Karpas-422 (cell line): ENCODE results near the gene BNIPL. TPM values are rescaled to one million over a fixed set of nuclear protein-coding genes. Genes with fewer than 3 reads are reported as not detected.

Experiments used
- DNase-seq: peaks from one replicate; pipeline ENCODE4 v3.0.0-alpha.2; 2015
- H2AFZ ChIP-seq: fragments of 200-600 bp; sonication (generic); 2 replicates; pipeline ENCODE4 v1.6.1; 2014; ENCODE audit warnings: antibody characterized with exemption, low read length, mixed read lengths
- H3K27ac ChIP-seq: fragments of 200-600 bp; sonication (generic); 2 replicates; pipeline ENCODE4 v1.5.1; 2014; ENCODE audit warnings: mild to moderate bottlenecking, low read length, moderate library complexity
- H3K27me3 ChIP-seq: fragments of 200-600 bp; sonication (generic); 2 replicates; pipeline ENCODE4 v1.6.1; 2014; ENCODE audit warnings: low read length, mixed read lengths
- H3K36me3 ChIP-seq: fragments of 200-600 bp; sonication (generic); 2 replicates; pipeline ENCODE4 v1.6.1; 2014; ENCODE audit warnings: low read length, mixed read lengths; ENCODE audit not compliant: insufficient read depth
- H3K4me1 ChIP-seq: fragments of 200-600 bp; sonication (generic); 2 replicates; pipeline ENCODE4 v1.6.1; 2014; ENCODE audit warnings: mild to moderate bottlenecking, low read length, mixed read lengths
- H3K4me2 ChIP-seq: fragments of 200-600 bp; sonication (generic); 2 replicates; pipeline ENCODE4 v1.6.1; 2014; ENCODE audit warnings: low read length, low read depth, mild to moderate bottlenecking; ENCODE audit not compliant: poor library complexity, severe bottlenecking
- H3K4me3 ChIP-seq: fragments of 200-600 bp; sonication (generic); 2 replicates; pipeline ENCODE4 v1.5.1; 2014; ENCODE audit warnings: mild to moderate bottlenecking, antibody characterized with exemption, low read length, mixed read lengths
- H3K79me2 ChIP-seq: fragments of 200-600 bp; sonication (generic); 2 replicates; pipeline ENCODE4 v1.6.1; 2014; ENCODE audit warnings: mild to moderate bottlenecking, low read length, mixed read lengths
- H3K9ac ChIP-seq: fragments of 200-600 bp; sonication (generic); 2 replicates; pipeline ENCODE4 v1.6.0; 2014; ENCODE audit warnings: low read length
- H3K9me2 ChIP-seq: fragments of 200-600 bp; sonication (generic), shearing (Covaris generic); replicated peaks from 2 replicates; pipeline ENCODE4 v1.6.0; 2014; ENCODE audit warnings: mild to moderate bottlenecking, low read length, moderate library complexity; ENCODE audit not compliant: insufficient read depth
- H3K9me3 ChIP-seq: fragments of 300-700, 200-600 bp; sonication (generic); 2 replicates; pipeline ENCODE4 v1.6.1; 2014; ENCODE audit warnings: low read length, mixed read lengths
- H4K20me1 ChIP-seq: fragments of 200-600 bp; sonication (generic); 2 replicates; pipeline ENCODE4 v1.6.1; 2014; ENCODE audit warnings: mild to moderate bottlenecking, antibody characterized with exemption, low read length, low read depth; ENCODE audit not compliant: insufficient read depth
- total RNA-seq: library from RNA; depleted of rRNA; stranded (reverse); fragments of >200 nt; shearing (Covaris generic); gene quantifications from 2 replicates; pipeline ENCODE4 v1.2.3, GENCODE V29; 2014; ENCODE audit warnings: low replicate concordance

The BNIPL gene
- total RNA-seq, 1 experiment from 2014 or later: 0.63 TPM

GRCh38 chr1:151012684-151013471 is 23.5 kb upstream of the BNIPL start:
- Histone ChIP-seq H4K20me1 (no peaks in the 10 kb centered on the region), H3K27ac (no peak overlapping the region), H2AFZ (no peak overlapping the region), H3K9me2 (no peaks in the 10 kb centered on the region), H3K9ac (no peak overlapping the region), H3K27me3 (no peaks in the 10 kb centered on the region), H3K4me3 (no peak overlapping the region), H3K79me2 (peaks cover 65% of the 10 kb centered on the region), H3K4me1 (peaks cover 25% of the 10 kb centered on the region), H3K4me2 (no peak overlapping the region), H3K9me3 (no peaks in the 10 kb centered on the region), H3K36me3 (no peaks in the 10 kb centered on the region)
- DNase-seq: no peak

- no peak overlapping the region for H3K27ac ChIP-seq
- H3K4me1 ChIP-seq: peaks cover 23% of the 10 kb centered on the region
- no peaks in the 10 kb centered on the region for H4K20me1 ChIP-seq
- DNase-seq: no peak
- peaks cover 63% of the 10 kb centered on the region for H3K79me2 ChIP-seq
- no peak overlapping the region for H3K4me2 ChIP-seq
- no peaks in the 10 kb centered on the region for H3K9me3 ChIP-seq
- H2AFZ ChIP-seq: no peak overlapping the region
- no peaks in the 10 kb centered on the region for H3K9me2 ChIP-seq
- no peaks in the 10 kb centered on the region for H3K27me3 ChIP-seq
- H3K9ac ChIP-seq: no peak overlapping the region
- H3K36me3 ChIP-seq: no peaks in the 10 kb centered on the region
- H3K4me3 ChIP-seq: no peak overlapping the region
Observed at GRCh38 chr1:151013518-151013917, 22.9 kb upstream of the BNIPL start.

DNA sequence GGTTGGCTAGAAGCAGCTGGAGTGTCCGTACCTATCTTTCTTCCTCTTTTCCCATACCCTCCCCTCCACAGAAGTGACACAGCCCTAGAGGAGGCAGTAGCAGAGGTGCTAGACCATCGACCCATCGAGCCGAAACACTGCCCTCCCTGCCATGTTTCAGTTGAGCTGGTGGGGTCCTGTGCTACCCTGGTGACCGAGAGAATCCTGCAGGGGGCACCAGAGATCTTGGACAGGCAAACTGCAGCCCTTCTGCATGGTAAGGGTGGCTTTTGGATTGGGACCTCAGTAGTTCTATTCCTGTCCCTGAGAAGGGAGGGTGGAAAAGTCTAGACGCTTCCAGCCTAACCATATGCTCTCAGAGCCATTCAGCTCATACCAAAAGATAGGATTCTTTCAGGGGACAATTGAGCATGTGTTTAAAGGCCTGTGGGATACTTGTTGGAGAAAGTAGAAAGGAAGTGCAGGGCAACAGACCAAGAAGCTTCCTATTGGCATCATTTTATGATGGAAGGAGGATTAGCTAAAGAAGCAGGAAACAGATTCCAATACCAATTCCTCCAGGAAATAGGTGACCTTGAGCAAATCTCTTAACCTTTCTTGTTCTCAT is 11.7 kb upstream of the BNIPL start:
- Histone ChIP-seq H3K4me2 (no peak overlapping the region), H2AFZ (no peak overlapping the region), H3K9me3 (no peaks in the 10 kb centered on the region), H3K36me3 (peaks cover 13% of the 10 kb centered on the region; the same call in 1 of the 2 replicates), H3K9ac (no peak overlapping the region), H3K4me3 (no peak overlapping the region), H3K79me2 (no peaks in the 10 kb centered on the region), H3K27me3 (no peaks in the 10 kb centered on the region), H3K27ac (no peak overlapping the region), H3K9me2 (no peaks in the 10 kb centered on the region), H3K4me1 (no peaks in the 10 kb centered on the region), H4K20me1 (no peaks in the 10 kb centered on the region)
- peak; percentile 92 for DNase-seq

- peaks cover 16% of the 10 kb centered on the region for H3K36me3 ChIP-seq
- no peak overlapping the region for H3K9ac ChIP-seq
- no peak overlapping the region for H2AFZ ChIP-seq
- no peak overlapping the region for H3K4me3 ChIP-seq
- no peak overlapping the region for H3K27ac ChIP-seq
- no peaks in the 10 kb centered on the region for H4K20me1 ChIP-seq
- H3K9me2 ChIP-seq: no peaks in the 10 kb centered on the region
- H3K9me3 ChIP-seq: no peaks in the 10 kb centered on the region
- no peak overlapping the region for H3K4me2 ChIP-seq
- H3K4me1 ChIP-seq: no peaks in the 10 kb centered on the region
- H3K79me2 ChIP-seq: no peaks in the 10 kb centered on the region
- DNase-seq: no peak
- no peaks in the 10 kb centered on the region for H3K27me3 ChIP-seq
Observed at GRCh38 chr1:151026460-151026859, 9.9 kb upstream of the BNIPL start.

DNA sequence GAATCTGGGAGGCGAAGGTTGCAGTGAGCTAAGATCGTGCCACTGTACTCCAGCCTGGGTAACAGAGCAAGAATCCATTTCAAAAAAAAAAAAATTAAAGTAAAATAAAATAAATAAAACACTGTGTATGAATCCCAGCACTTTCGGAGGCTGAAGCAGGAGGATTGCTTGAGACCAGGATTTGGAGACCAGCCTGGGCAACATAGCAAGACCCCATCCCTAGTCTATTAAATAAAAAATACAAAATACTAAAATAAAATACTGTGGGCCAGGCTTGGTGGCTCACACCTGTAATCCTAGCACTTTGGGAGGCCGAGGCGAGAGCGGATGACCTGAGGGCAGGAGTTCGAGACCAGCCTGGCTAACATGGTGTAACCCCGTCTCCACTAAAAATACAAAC is 4.2 kb upstream of the BNIPL start:
- Histone ChIP-seq H3K9ac (no peak overlapping the region), H4K20me1 (no peaks in the 10 kb centered on the region), H3K27ac (no peak overlapping the region), H3K4me2 (no peak overlapping the region), H3K9me2 (no peaks in the 10 kb centered on the region), H3K4me3 (no peak overlapping the region), H3K27me3 (no peaks in the 10 kb centered on the region), H2AFZ (no peak overlapping the region), H3K9me3 (no peaks in the 10 kb centered on the region), H3K79me2 (no peaks in the 10 kb centered on the region), H3K4me1 (no peaks in the 10 kb centered on the region), H3K36me3 (peaks cover 8% of the 10 kb centered on the region)
- DNase-seq: no peak

- DNase-seq: no peak
- Histone ChIP-seq H3K4me2 (no peak overlapping the region), H3K27me3 (no peaks in the 10 kb centered on the region), H3K27ac (no peak overlapping the region), H3K4me3 (no peak overlapping the region), H3K36me3 (peaks cover 8% of the 10 kb centered on the region), H3K79me2 (no peaks in the 10 kb centered on the region), H3K9me2 (no peaks in the 10 kb centered on the region), H3K9ac (no peak overlapping the region), H3K9me3 (no peaks in the 10 kb centered on the region), H2AFZ (no peak overlapping the region), H3K4me1 (no peaks in the 10 kb centered on the region), H4K20me1 (no peaks in the 10 kb centered on the region)
Observed at GRCh38 chr1:151035167-151035566, 1.2 kb upstream of the BNIPL start.

DNA sequence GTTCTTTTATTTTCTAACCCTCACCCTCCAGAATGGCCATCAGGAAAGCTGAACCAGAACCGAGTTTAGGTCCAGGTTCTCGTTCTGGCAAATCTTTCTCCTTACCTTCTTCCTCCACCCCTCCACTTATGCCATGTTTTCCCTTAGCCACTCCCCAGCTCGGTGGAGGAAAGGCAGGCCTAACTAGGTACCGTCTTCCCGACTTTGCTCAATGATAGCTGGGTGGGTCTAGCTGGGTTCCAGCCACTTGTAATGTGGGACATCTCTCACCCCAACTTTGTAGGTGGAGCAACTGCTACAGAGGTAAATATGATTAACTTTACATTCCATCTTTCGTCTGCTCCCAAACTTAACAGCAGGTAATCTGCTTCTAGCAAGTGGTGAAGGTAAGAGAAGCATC is 646 bp downstream of the BNIPL start:
- Histone ChIP-seq H3K9me2 (no peaks in the 10 kb centered on the region), H3K9ac (no peak overlapping the region), H3K36me3 (0 out of 2 replicates have a peak, but pooled peaks cover 3% of the 10 kb centered on the region), H3K9me3 (no peaks in the 10 kb centered on the region), H4K20me1 (no peaks in the 10 kb centered on the region), H2AFZ (no peak overlapping the region), H3K4me1 (no peaks in the 10 kb centered on the region), H3K79me2 (no peaks in the 10 kb centered on the region), H3K4me3 (no peak overlapping the region), H3K27ac (no peak overlapping the region), H3K27me3 (no peaks in the 10 kb centered on the region), H3K4me2 (no peak overlapping the region)
- no peak for DNase-seq

- H2AFZ ChIP-seq: no peak overlapping the region
- H3K79me2 ChIP-seq: no peaks in the 10 kb centered on the region
- 0 out of 2 replicates have a peak, but pooled peaks cover 3% of the 10 kb centered on the region for H3K36me3 ChIP-seq
- H3K9ac ChIP-seq: no peak overlapping the region
- H3K27me3 ChIP-seq: no peaks in the 10 kb centered on the region
- DNase-seq: no peak
- H3K4me3 ChIP-seq: no peak overlapping the region
- no peaks in the 10 kb centered on the region for H3K9me2 ChIP-seq
- H3K27ac ChIP-seq: no peak overlapping the region
- no peaks in the 10 kb centered on the region for H4K20me1 ChIP-seq
- no peaks in the 10 kb centered on the region for H3K9me3 ChIP-seq
- H3K4me2 ChIP-seq: no peak overlapping the region
- H3K4me1 ChIP-seq: no peaks in the 10 kb centered on the region
Observed at GRCh38 chr1:151039521-151039920, 3.1 kb downstream of the BNIPL start.
